CD14-positive monocyte (primary cell): Measurements from ENCODE around the gene ICOS. TPM values are rescaled to one million over a fixed set of nuclear protein-coding genes. Genes with fewer than 3 reads are reported as not detected.
A peak's percentile ranks its signal among the peaks of the same experiment; 100 is the strongest.

Source experiments
- DNase-seq, 3 donors: peaks; one replicate each; pipeline ENCODE4 v3.0.0-alpha.2; 2011 to 2022
- H2AFZ ChIP-seq: 2 replicates; pipeline ENCODE4 v1.6.0; 2012; ENCODE audit warnings: mild to moderate bottlenecking, low read depth, low read length, inconsistent platforms; ENCODE audit not compliant: insufficient read depth, poor library complexity, severe bottlenecking
- H3K27ac ChIP-seq, 2 donors: 1 replicate in 1 of 2; 2 replicates in 1 of 2; pipeline ENCODE4 v1.5.1; 2012 to 2013; ENCODE audit warnings: low read length in 2 of 2, control low read depth in 1 of 2, inconsistent platforms in 1 of 2, low read depth in 1 of 2, mild to moderate bottlenecking in 1 of 2
- H3K27me3 ChIP-seq, 2 donors: one replicate each; pipeline versions ENCODE4 v1.6.0 to v1.6.1; 2011 to 2013; ENCODE audit warnings: low read length in 2 of 2; ENCODE audit not compliant: control insufficient read depth in 2 of 2, insufficient read depth in 2 of 2
- H3K36me3 ChIP-seq, 2 donors: replicated peaks in 1 of 2; 1 replicate in 1 of 2; 2 replicates in 1 of 2; pipeline versions ENCODE4 v1.5.1 to v1.6.1; 2012 to 2013; ENCODE audit warnings: low read length in 2 of 2, control low read depth in 1 of 2, inconsistent platforms in 1 of 2, mild to moderate bottlenecking in 1 of 2; ENCODE audit not compliant: insufficient read depth in 2 of 2, control insufficient read depth in 1 of 2
- H3K4me1 ChIP-seq, 2 donors: 1 replicate in 1 of 2; 2 replicates in 1 of 2; pipeline versions ENCODE4 v1.5.1 to v1.6.1; 2012 to 2013; ENCODE audit warnings: low read length in 2 of 2, control low read depth in 1 of 2, inconsistent platforms in 1 of 2, mild to moderate bottlenecking in 1 of 2, moderate library complexity in 1 of 2; ENCODE audit not compliant: insufficient read depth in 2 of 2, control insufficient read depth in 1 of 2
- H3K4me2 ChIP-seq: replicated peaks from 2 replicates; pipeline ENCODE3; 2012; ENCODE audit warnings: low read length, moderate library complexity, mild to moderate bottlenecking; ENCODE audit not compliant: poor library complexity, severe bottlenecking; ENCODE audit errors: extremely low read depth
- H3K4me3 ChIP-seq, 3 experiments: fragments of 200-600 bp in 1 of 3; sonication (generic) in 1 of 3; replicated peaks in 1 of 3; 1 replicate in 2 of 3; 2 replicates in 1 of 3; pipeline ENCODE4 v1.5.1; 2011 to 2013; ENCODE audit warnings: low read length in 3 of 3, mild to moderate bottlenecking in 3 of 3, control low read depth in 2 of 3, low read depth in 2 of 3, inconsistent platforms in 1 of 3, moderate library complexity in 1 of 3
- H3K79me2 ChIP-seq: 2 replicates; pipeline ENCODE4 v1.6.0; 2012; ENCODE audit warnings: mild to moderate bottlenecking, control low read depth, inconsistent platforms, low read length, moderate library complexity; ENCODE audit not compliant: insufficient read depth
- H3K9ac ChIP-seq: 2 replicates; pipeline ENCODE4 v1.6.0; 2017; ENCODE audit warnings: low read length, mild to moderate bottlenecking; ENCODE audit not compliant: insufficient read depth, poor library complexity, severe bottlenecking
- H3K9me3 ChIP-seq, 2 donors: replicated peaks in 1 of 2; 1 replicate in 1 of 2; 2 replicates in 1 of 2; pipeline versions ENCODE4 v1.5.1 to v1.6.1; 2012 to 2013; ENCODE audit warnings: low read length in 2 of 2, control low read depth in 1 of 2; ENCODE audit not compliant: control insufficient read depth in 1 of 2, insufficient read depth in 1 of 2
- H4K20me1 ChIP-seq: 2 replicates; pipeline ENCODE4 v1.6.0; 2012; ENCODE audit warnings: mild to moderate bottlenecking, low read length, control low read depth, moderate library complexity; ENCODE audit not compliant: insufficient read depth
- H3K27ac Mint-ChIP-seq, 7 donors: one replicate each; pipeline ENCODE4 v1.8.0; 2020; ENCODE audit warnings: mild to moderate bottlenecking in 7 of 7, mixed read lengths in 7 of 7, moderate library complexity in 6 of 7, inconsistent platforms in 2 of 7
- H3K27me3 Mint-ChIP-seq, 3 donors: one replicate each; pipeline ENCODE4 v1.8.0; 2021 to 2022; ENCODE audit warnings: low read depth in 3 of 3, mild to moderate bottlenecking in 3 of 3, mixed read lengths in 3 of 3, moderate library complexity in 3 of 3, inconsistent platforms in 1 of 3
- H3K36me3 Mint-ChIP-seq, 2 donors: one replicate each; pipeline ENCODE4 v1.8.0; 2020; ENCODE audit warnings: mixed read lengths in 2 of 2, inconsistent platforms in 1 of 2, mild to moderate bottlenecking in 1 of 2
- H3K4me1 Mint-ChIP-seq: one replicate; pipeline ENCODE4 v1.8.0; 2020; ENCODE audit warnings: mild to moderate bottlenecking, mixed read lengths
- H3K4me3 Mint-ChIP-seq, 2 donors: one replicate each; pipeline ENCODE4 v1.8.0; 2020; ENCODE audit warnings: mild to moderate bottlenecking in 2 of 2, mixed read lengths in 2 of 2, moderate library complexity in 1 of 2
- H3K9me3 Mint-ChIP-seq, 7 donors: one replicate each; pipeline ENCODE4 v1.8.0; 2020 to 2022; ENCODE audit warnings: mixed read lengths in 7 of 7, mild to moderate bottlenecking in 6 of 7, moderate library complexity in 6 of 7, inconsistent platforms in 2 of 7
- WGBS: methylation state at CpG from one replicate; pipeline ENCODE4 v1.1.5; 2013; ENCODE audit warnings: missing lambda C conversion rate; ENCODE audit not compliant: insufficient coverage; 5-methylcytosine and 5-hydroxymethylcytosine counted together
- intact Hi-C, 2 donors: fragments of 100-400 bp; cut with micrococcal nuclease; formaldehyde crosslinking; loops; one replicate each; pipeline versions ENCODE4 v1.15.0 to v1.15.1; 2023
- polyA plus RNA-seq, 3 donors: library from polyadenylated mRNA; depleted of rRNA in 1 of 3; unstranded in 2 of 3; stranded (reverse) in 1 of 3; fragments of 300-500 nt in 2 of 3; fragments of >200 nt in 1 of 3; fragmentation: Illumina TruSeq in 2 of 3; gene quantifications; 1 replicate in 2 of 3; 2 replicates in 1 of 3; pipeline ENCODE4 v1.2.3, GENCODE V29; 2012 to 2021
- TF ChIP-seq, protein P1 (sequence below): fragments of 200-600 bp; IDR thresholded peaks from one replicate; pipeline ENCODE4 v1.8.0; 2022; ENCODE audit warnings: antibody characterized with exemption, mild to moderate bottlenecking

The ICOS gene
- polyA plus RNA-seq, 3 donors: 0.03 to 0.13 TPM; not detected in 1

DNA sequence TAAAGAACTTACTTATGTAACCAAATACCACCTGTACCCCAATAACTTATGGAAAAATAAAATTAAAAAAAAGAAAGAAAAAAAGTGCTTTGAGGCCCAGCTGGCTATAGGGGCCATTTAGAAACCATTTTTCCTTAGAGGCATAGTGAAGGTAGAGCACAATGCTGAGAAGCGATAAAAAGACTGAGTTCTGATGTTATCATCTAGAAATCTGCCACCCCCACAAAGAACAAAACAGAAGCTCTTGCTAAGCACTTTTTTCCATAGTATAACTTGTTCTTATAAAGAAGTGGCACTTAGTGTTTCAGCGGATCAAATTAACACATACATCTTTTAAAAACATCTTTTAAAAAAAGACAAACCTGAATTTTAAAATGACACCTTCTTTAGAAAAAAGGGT is 51.4 kb downstream of the ICOS start:
- Histone ChIP-seq H3K4me1 (peaks cover 38 to 39% of the 10 kb centered on the region in 2 donors), H2AFZ (no peak overlapping the region), H3K9me3 (no peaks in the 10 kb centered on the region), H4K20me1 (no peaks in the 10 kb centered on the region), H3K4me2 (no peak overlapping the region), H3K4me3 (no peak overlapping the region), H3K79me2 (no peaks in the 10 kb centered on the region), H3K9ac (no peak overlapping the region), H3K27me3 (no peaks in the 10 kb centered on the region), H3K36me3 (no peaks in the 10 kb centered on the region), H3K27ac (no peak overlapping the region)
- Mint-ChIP-seq H3K27ac (peak overlapping the region in 1 of 7 donors; percentile 18), H3K27me3 (peaks cover 1 to 7% (median 6%) of the 10 kb centered on the region in 3 donors), H3K4me1 (no peaks in the 10 kb centered on the region), H3K9me3 (peaks cover 0 to 5% (median 1%) of the 10 kb centered on the region in 7 donors), H3K4me3 (no peak overlapping the region), H3K36me3 (no peaks in the 10 kb centered on the region)
- TF ChIP-seq, protein P1, sequence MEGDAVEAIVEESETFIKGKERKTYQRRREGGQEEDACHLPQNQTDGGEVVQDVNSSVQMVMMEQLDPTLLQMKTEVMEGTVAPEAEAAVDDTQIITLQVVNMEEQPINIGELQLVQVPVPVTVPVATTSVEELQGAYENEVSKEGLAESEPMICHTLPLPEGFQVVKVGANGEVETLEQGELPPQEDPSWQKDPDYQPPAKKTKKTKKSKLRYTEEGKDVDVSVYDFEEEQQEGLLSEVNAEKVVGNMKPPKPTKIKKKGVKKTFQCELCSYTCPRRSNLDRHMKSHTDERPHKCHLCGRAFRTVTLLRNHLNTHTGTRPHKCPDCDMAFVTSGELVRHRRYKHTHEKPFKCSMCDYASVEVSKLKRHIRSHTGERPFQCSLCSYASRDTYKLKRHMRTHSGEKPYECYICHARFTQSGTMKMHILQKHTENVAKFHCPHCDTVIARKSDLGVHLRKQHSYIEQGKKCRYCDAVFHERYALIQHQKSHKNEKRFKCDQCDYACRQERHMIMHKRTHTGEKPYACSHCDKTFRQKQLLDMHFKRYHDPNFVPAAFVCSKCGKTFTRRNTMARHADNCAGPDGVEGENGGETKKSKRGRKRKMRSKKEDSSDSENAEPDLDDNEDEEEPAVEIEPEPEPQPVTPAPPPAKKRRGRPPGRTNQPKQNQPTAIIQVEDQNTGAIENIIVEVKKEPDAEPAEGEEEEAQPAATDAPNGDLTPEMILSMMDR: no peak
- DNase-seq: no peak
- intact Hi-C loops: no loop called here
- no CpG with 5 or more reads among the region's 2 CpGs for WGBS

DNA sequence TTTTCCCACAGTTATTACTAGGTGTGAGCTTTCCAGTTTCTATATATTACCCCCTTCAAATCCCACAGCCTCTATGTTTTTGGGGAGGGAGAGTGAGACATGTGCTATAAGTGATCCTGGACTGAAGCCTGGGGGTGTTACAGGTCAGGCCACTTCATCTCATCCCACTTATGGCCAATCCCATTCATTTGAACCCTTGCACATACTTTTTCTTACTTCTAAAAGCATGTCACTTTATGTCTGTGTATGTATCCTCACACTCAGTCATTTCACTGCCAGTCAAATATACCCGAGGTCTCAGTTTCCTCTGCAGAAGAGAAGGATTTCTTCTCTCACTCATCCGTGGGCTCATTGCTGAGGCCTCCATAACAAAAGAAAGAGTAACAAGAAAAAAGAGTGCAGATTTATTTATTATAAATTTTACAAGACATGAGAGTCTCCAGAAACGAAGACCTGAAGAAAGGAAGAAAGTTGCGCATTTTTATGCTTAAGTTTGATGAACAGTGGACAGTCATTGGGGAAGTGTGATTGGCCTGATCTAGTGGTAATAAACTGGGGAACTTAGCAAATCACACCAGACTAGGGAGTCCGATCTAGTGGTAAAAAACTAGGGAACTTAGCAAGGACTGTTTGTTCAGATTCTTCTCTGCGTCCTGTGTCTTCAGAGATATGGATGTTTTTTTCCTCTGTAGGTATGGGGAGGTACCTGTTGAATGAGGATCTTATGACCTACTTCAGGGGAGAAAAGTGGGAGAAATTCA is 52.1 kb downstream of the ICOS start:
- TF ChIP-seq, protein P1: no peak
- no peaks in the 10 kb centered on the region for H4K20me1 ChIP-seq
- peak overlapping the region; percentile 50 for H3K4me2 ChIP-seq
- Mint-ChIP-seq H3K4me3 (peak overlapping the region in 1 of 2 donors; percentile 82), H3K27ac (peak overlapping the region in 6 of 7 donors; percentile 10 to 91 (median 66)), H3K27me3 (peaks cover 1 to 6% (median 5%) of the 10 kb centered on the region in 3 donors), H3K9me3 (peaks cover 0 to 5% (median 1%) of the 10 kb centered on the region in 7 donors), H3K4me1 (no peaks in the 10 kb centered on the region), H3K36me3 (no peaks in the 10 kb centered on the region)
- peak overlapping the region; percentile 43 for H2AFZ ChIP-seq
- peak; percentile 21 to 53 (median 49) for DNase-seq
- H3K79me2 ChIP-seq: no peaks in the 10 kb centered on the region
- H3K9ac ChIP-seq: no peak overlapping the region
- H3K4me1 ChIP-seq: peaks cover 42 to 43% of the 10 kb centered on the region in 2 donors
- H3K27ac ChIP-seq: peak overlapping the region in 1 of 2 donors; percentile 84
- H3K36me3 ChIP-seq: no peaks in the 10 kb centered on the region
- intact Hi-C loops: no loop called here
- no peaks in the 10 kb centered on the region for H3K9me3 ChIP-seq
- WGBS: 18% methylated on average over 3 of the region's 6 CpGs
- peak overlapping the region in 1 of 3 experiments; percentile 32 for H3K4me3 ChIP-seq
- H3K27me3 ChIP-seq: no peaks in the 10 kb centered on the region
